Mucosa of descending colon (tissue), 3 donors: ENCODE results near the gene CEACAM1. TPM values are rescaled to one million over a fixed set of nuclear protein-coding genes. Genes with fewer than 3 reads are reported as not detected.

Experiments used
- ATAC-seq: fragments of 200-7000 bp; cut with Tn5 transposase; one replicate; pipeline ENCODE4 v1.9.1; 2020; ENCODE audit warnings: mild to moderate bottlenecking, moderate library complexity
- DNase-seq, 3 donors: peaks; one replicate each; pipeline ENCODE4 v3.0.0-alpha.2; 2020
- H3K36me3 ChIP-seq: fragments of 200-600 bp; one replicate; pipeline ENCODE4 v1.8.0; 2021; ENCODE audit warnings: low read depth, mild to moderate bottlenecking
- H3K4me1 ChIP-seq: fragments of 200-600 bp; one replicate; pipeline ENCODE4 v1.8.0; 2021; ENCODE audit warnings: low read depth, mild to moderate bottlenecking
- H3K4me3 ChIP-seq: fragments of 200-600 bp; one replicate; pipeline ENCODE4 v1.8.0; 2021; ENCODE audit warnings: mild to moderate bottlenecking
- H3K9me3 ChIP-seq: fragments of 200-600 bp; one replicate; pipeline ENCODE4 v1.8.0; 2021; ENCODE audit warnings: mild to moderate bottlenecking
- intact Hi-C, 2 donors: fragments of 100-400 bp; cut with DNase I in 1 of 2; cut with micrococcal nuclease in 1 of 2; formaldehyde crosslinking; loops; one replicate each; pipeline versions ENCODE4 v1.11.0 to v1.11.1; 2022; cut with DNase I, micrococcal nuclease
- total RNA-seq, 3 donors: library from RNA; stranded (reverse); fragmentation: NEBNext Ultra II Directional in 2 of 3; extraction: Animal tissue kit (Norgen Biotek cat#: 25700) in 2 of 3; gene quantifications; one replicate each; pipeline versions ENCODE4 v1.2.1 to v1.2.4, GENCODE V29; 2021 to 2023
- TF ChIP-seq, protein P1 (sequence below): fragments of 200-600 bp; IDR thresholded peaks from one replicate; pipeline ENCODE4 v1.8.0; 2022; ENCODE audit warnings: antibody characterized with exemption, mild to moderate bottlenecking
- donor health status: DM: no; HTN: no; CAD: no; lungs with moderate emphysema.
- donor health status: DM: no; HTN: no; CAD: no.
- donor health status: DM: no; HTN: yes; CAD: no.

The CEACAM1 gene
- total RNA-seq, 3 donors from 2014 or later = 591 to 2,323 (median 1,343) TPM

DNA sequence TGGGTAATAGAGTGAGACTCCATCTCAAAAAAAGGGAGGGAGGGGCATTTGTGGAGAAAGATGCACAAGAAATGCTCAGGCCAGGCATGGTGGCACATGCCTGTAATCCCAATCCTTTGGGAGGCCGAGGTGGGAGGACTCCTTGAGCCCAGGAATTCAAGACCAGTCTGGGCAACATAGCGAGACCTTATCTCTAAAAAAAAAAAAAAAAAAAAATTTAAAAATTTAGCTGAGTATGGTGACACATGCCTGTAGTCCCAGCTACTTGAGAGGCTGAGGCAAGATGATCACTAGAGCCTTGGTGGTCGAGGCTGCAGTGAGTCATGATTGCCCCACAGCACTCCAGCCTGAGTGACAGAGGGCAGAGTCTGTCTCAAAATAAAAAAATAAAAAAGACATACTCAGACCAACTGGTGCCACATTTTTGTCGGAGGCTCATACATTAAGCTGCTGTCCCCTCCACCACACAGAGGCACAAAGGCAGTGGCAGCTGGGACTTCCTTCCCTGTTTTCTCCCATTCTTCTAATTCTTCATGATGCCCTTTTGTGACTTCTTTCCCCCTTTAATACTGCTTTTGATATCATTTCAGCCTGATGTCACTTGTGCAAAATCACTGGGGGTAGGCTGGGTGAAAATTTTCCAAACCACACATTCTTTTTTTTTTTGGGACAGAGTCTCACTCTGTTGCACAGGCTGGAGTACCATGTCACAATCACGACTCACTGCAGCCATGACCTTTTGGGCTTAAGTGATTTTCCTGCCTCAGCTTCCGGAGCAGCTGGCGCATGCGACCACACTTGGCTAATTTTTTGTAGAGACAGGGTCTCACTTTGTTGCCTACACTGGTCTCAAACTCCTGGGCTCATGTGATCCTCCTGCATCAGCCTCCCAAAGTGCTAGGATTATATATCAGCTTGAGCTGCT is 58.7 kb downstream of the CEACAM1 start:
- H3K4me1 ChIP-seq = peaks cover 9% of the 10 kb centered on the region
- DNase-seq (no peak), ATAC-seq (no peak)
- TF ChIP-seq, protein P1, sequence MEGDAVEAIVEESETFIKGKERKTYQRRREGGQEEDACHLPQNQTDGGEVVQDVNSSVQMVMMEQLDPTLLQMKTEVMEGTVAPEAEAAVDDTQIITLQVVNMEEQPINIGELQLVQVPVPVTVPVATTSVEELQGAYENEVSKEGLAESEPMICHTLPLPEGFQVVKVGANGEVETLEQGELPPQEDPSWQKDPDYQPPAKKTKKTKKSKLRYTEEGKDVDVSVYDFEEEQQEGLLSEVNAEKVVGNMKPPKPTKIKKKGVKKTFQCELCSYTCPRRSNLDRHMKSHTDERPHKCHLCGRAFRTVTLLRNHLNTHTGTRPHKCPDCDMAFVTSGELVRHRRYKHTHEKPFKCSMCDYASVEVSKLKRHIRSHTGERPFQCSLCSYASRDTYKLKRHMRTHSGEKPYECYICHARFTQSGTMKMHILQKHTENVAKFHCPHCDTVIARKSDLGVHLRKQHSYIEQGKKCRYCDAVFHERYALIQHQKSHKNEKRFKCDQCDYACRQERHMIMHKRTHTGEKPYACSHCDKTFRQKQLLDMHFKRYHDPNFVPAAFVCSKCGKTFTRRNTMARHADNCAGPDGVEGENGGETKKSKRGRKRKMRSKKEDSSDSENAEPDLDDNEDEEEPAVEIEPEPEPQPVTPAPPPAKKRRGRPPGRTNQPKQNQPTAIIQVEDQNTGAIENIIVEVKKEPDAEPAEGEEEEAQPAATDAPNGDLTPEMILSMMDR = no peak
- H3K36me3 ChIP-seq = no peaks in the 10 kb centered on the region
- intact Hi-C loops = no loop called here
- H3K9me3 ChIP-seq = no peaks in the 10 kb centered on the region
- no peak overlapping the region for H3K4me3 ChIP-seq

DNA sequence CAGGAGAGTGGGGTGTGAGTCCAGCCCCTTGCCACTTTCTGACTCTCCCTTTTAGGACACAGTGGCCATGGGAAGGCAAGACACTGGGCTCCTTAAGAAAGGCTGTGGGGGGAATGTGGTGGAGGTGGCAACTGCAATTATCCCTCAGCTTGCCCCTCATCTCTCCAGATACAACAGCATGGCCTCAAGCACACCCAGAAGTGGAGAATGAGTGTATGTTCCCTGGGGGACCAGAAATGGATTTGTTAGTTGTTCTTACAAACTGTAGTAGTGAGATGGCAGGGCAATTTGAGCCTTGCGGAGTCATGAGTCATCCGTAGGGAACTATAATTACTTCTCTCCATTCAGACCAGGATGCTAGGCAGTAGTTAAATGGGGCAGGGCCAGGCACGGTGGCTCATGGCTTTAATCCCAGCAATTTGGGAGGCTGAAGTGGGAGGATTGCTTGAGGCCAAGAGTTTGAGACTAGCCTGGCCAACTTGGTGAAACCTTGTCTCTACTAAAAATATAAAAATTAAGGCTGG is 59.9 kb downstream of the CEACAM1 start:
- ATAC-seq = peak; percentile 83
- DNase-seq = peak; percentile 53 to 59 (median 58)

DNA sequence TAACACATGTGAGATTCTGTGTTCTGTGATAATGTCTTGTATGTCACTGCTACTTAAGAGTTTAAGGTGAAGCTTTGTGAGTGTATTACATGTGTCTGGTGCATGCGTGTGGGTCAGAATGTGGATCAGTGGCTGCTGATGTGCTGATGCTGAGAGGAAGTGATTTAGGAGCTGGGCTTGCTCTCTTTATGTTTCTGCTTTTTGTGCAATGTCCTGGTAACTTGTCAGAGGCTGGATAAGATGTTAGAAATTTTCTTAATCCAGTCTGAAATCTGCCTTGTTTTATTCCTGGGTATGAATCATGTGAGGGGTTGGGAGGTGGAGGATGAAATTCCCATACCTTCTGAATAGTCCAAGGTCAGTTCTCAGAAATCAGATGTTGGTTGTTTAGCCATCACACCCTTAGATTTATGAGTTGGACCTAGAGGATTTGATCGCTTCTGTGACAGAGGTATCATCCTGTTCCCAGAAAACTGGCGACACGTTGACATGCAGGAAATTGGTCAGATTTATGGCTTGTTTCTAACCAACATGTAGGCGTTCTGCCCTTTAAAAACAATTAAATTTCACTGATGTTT is 61.0 kb downstream of the CEACAM1 start:
- H3K4me1 ChIP-seq = peaks cover 13% of the 10 kb centered on the region
- ATAC-seq (peak; percentile 76), DNase-seq (peak in 1 of 3 donors; percentile 42)
- no peaks in the 10 kb centered on the region for H3K9me3 ChIP-seq
- no peak overlapping the region for H3K4me3 ChIP-seq
- H3K36me3 ChIP-seq = no peaks in the 10 kb centered on the region
- TF ChIP-seq, protein P1 = no peak
- intact Hi-C loops = no loop called here

More for the DNA sequence above, 59.9 kb downstream of the CEACAM1 start:
- Histone ChIP-seq H3K4me1 (peaks cover 9% of the 10 kb centered on the region), H3K4me3 (no peak overlapping the region), H3K36me3 (no peaks in the 10 kb centered on the region), H3K9me3 (no peaks in the 10 kb centered on the region)
- TF ChIP-seq, protein P1 = no peak
- intact Hi-C loops = no loop called here

DNA sequence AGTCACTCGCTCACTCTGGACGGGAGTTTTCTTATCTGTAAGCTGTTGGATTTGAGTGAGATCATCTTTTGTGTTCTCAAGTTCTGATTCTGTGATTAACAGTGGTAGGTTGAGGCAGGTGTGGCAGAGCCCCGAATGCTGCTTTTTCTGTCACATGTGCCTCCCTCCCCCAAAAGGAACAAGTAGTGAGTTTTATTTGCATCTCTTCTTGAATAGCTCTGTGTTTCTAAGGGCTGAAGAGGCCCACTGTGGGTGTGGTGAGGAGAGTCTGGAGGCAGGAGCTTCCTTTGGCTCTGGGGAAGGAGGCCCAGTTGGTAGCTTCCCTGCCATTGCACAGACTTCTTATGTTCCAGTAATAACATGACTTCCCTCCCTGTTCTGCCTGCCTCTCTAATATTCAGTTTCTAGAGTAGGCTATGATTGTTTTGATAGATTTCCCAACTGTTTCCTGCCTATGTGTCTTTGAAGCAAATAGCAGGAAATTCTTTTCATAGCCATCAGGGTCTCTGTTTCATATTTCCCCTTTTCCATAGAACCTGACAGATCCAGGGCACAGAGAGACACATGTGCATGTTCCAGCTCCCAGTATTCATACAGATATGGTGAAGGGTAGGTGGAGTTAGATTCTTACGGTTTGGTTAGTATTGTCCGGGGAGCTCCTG is 61.6 kb downstream of the CEACAM1 start:
- TF ChIP-seq, protein P1 = no peak
- no peak overlapping the region for H3K4me3 ChIP-seq
- no peaks in the 10 kb centered on the region for H3K9me3 ChIP-seq
- no peaks in the 10 kb centered on the region for H3K36me3 ChIP-seq
- peaks cover 13% of the 10 kb centered on the region for H3K4me1 ChIP-seq
- intact Hi-C loops = no loop called here
- DNase-seq (no peak), ATAC-seq (no peak)

DNA sequence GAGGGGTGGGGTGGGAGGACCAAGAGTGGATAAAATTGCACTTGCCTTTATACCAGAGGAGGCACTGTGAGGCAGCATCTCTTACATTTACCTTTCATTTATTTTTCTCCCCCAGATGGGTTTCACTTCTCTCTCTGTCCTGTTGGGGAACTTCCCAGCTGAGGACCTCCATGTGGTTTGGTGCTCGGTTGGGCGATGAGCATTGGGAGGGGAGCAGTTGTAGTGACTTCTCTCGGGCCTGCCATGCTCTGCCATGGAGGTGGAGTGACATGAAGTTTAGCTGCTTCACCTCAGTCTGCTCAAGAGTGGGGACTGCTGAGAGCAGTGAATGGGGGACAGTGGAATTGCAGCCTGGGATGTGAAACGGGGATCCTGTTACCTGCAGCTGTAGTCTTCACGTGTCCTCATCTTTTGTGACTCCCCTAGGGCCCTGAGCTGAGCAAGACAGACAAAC is 62.4 kb downstream of the CEACAM1 start:
- Histone ChIP-seq H3K9me3 (no peaks in the 10 kb centered on the region), H3K4me1 (peaks cover 13% of the 10 kb centered on the region), H3K4me3 (no peak overlapping the region), H3K36me3 (no peaks in the 10 kb centered on the region)
- TF ChIP-seq, protein P1 = no peak
- intact Hi-C loops = no loop called here
- ATAC-seq (no peak), DNase-seq (no peak)
